GM23248 (cell line): ENCODE measurements around the gene SLC25A18.

Experiments
- EZH2 ChIP-seq: fragments of 200-600 bp; sonication (generic); IDR thresholded peaks from 2 replicates; pipeline ENCODE4 v1.6.1; 2018; ENCODE audit warnings: antibody characterized with exemption, mild to moderate bottlenecking; ENCODE audit not compliant: insufficient read depth, poor library complexity, severe bottlenecking
- EZH2phosphoT487 ChIP-seq: fragments of 200-600 bp; sonication (generic); IDR thresholded peaks from 2 replicates; pipeline ENCODE4 v1.6.1; 2018; ENCODE audit warnings: antibody characterized with exemption, moderate library complexity, mild to moderate bottlenecking, low read depth; ENCODE audit not compliant: insufficient read depth

GRCh38 chr22:17575681-17576080, 12.4 kb downstream of the SLC25A18 start:
- no peak for TF ChIP-seq EZH2phosphoT487
- no peak for TF ChIP-seq EZH2
